ENCODE data around the gene ITLN2.
"Not testable (repeated sequence)": the region's sequence is repeated elsewhere in the genome, so short reads cannot be mapped to it uniquely, and the experiment has no call there.

The ITLN2 gene

GRCh38 chr1:160911441-160911840 is 43.2 kb downstream of the ITLN2 start:
- no peak overlapping the region for H3K4me3 ChIP-seq
- in situ Hi-C loops (cut with MboI; ENCODE audit: low sequenced_read_pairs), result no loop called here
- no peak for DNase-seq (ENCODE audit: low spot score in 2 of 2)
- H3K4me1 ChIP-seq, result no peaks in the 10 kb centered on the region
- H3K36me3 ChIP-seq (replicated peaks), result no peaks in the 10 kb centered on the region
- no peaks in the 10 kb centered on the region for H3K9me3 ChIP-seq
- peaks cover under 1% of the 10 kb centered on the region; the same call in 1 of the 2 replicates for H3K27me3 ChIP-seq (ENCODE audit: low read depth)

GRCh38 chr1:160910170-160910750 is 44.3 kb downstream of the ITLN2 start:
- no peaks in the 10 kb centered on the region for H3K36me3 ChIP-seq (replicated peaks)
- no peak overlapping the region for H3K4me3 ChIP-seq
- H3K27me3 ChIP-seq (ENCODE audit: low read depth), result no peaks in the 10 kb centered on the region
- in situ Hi-C loops (cut with MboI; ENCODE audit: low sequenced_read_pairs), result no loop called here
- no peaks in the 10 kb centered on the region for H3K9me3 ChIP-seq
- no peaks in the 10 kb centered on the region for H3K4me1 ChIP-seq
- no peak for DNase-seq (ENCODE audit: low spot score in 2 of 2)

DNA sequence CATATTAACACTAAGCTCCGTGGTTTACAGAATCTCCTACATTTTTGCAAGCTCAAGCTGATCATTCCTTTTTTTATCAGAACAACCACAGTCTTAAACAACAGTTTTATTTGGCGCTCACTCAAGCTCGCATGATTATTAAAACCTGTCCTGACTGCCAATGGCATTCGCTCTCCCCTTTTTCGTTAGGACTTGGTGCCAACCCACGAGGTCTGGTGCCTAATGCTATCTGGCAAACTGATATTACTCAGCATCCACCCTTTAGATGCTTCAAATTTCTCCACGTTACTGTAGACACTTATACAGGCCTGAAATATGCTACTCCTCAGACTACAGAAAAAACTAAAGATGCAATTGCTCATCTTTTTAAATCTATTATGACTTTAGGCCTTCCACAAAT is 46.6 kb downstream of the ITLN2 start:
- no peak for DNase-seq (ENCODE audit: low spot score in 2 of 2)
- no peaks in the 10 kb centered on the region for H3K4me1 ChIP-seq
- H3K9me3 ChIP-seq, result no peaks in the 10 kb centered on the region
- no peaks in the 10 kb centered on the region for H3K27me3 ChIP-seq (ENCODE audit: low read depth)
- H3K4me3 ChIP-seq, result no peak overlapping the region
- in situ Hi-C loops (cut with MboI; ENCODE audit: low sequenced_read_pairs), result no loop called here
- no peaks in the 10 kb centered on the region for H3K36me3 ChIP-seq (replicated peaks)

- in situ Hi-C loops (cut with MboI; ENCODE audit: low sequenced_read_pairs), result no loop called here
- Histone ChIP-seq H3K27me3 (ENCODE audit: low read depth) (peaks cover 2% of the 10 kb centered on the region; the same call in 1 of the 2 replicates), H3K4me3 (no peak overlapping the region), H3K4me1 (no peaks in the 10 kb centered on the region), H3K9me3 (0 out of 2 replicates have a peak, but pooled peaks cover 1% of the 10 kb centered on the region), H3K36me3 (replicated peaks) (no peaks in the 10 kb centered on the region)
- no peak for DNase-seq (ENCODE audit: low spot score in 2 of 2)
Measured at GRCh38 chr1:160905617-160905989, 49.0 kb downstream of the ITLN2 start.

GRCh38 chr1:160904783-160905616 is 49.6 kb downstream of the ITLN2 start:
- DNase-seq (ENCODE audit: low spot score in 2 of 2), result no peak
- Histone ChIP-seq H3K27me3 (ENCODE audit: low read depth) (peaks cover 5% of the 10 kb centered on the region; the same call in 1 of the 2 replicates), H3K4me3 (no peak overlapping the region), H3K36me3 (replicated peaks) (no peaks in the 10 kb centered on the region), H3K4me1 (no peaks in the 10 kb centered on the region), H3K9me3 (0 out of 2 replicates have a peak, but pooled peaks cover 3% of the 10 kb centered on the region)
- in situ Hi-C loops (cut with MboI; ENCODE audit: low sequenced_read_pairs), result no loop called here

DNA sequence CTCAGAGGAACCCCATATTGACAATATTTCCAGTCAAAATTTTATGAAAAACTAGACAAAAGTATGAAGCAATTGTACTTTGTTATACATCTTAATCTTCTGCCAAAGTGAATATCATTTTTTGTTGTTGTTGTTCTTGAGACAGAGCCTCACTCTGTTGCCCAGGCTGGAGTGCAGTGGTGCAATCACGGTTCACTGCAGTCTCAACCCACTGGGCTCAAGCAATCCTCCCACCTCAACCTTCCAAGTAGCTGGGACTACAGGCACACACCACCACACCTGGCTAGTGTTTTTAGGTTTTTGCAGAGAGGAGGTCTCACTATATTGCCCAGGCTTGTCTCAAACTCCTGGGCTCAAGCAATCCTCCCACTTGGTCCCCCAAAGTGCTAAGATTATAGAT is 52.4 kb downstream of the ITLN2 start:
- in situ Hi-C loops (cut with MboI; ENCODE audit: low sequenced_read_pairs); H3K9me3 ChIP-seq; H3K27me3 ChIP-seq (ENCODE audit: low read depth): not testable (repeated sequence)

GRCh38 chr1:160901768-160902167 is 52.8 kb downstream of the ITLN2 start:
- H3K4me1 ChIP-seq, result no peaks in the 10 kb centered on the region
- no peak overlapping the region for H3K4me3 ChIP-seq
- 0 out of 2 replicates have a peak, but pooled peaks cover 3% of the 10 kb centered on the region for H3K9me3 ChIP-seq
- in situ Hi-C loops (cut with MboI; ENCODE audit: low sequenced_read_pairs), result no loop called here
- H3K36me3 ChIP-seq (replicated peaks), result no peaks in the 10 kb centered on the region
- H3K27me3 ChIP-seq (ENCODE audit: low read depth), result peaks cover 7% of the 10 kb centered on the region; the same call in 1 of the 2 replicates
- no peak for DNase-seq (ENCODE audit: low spot score in 2 of 2)

More for the DNA sequence above, 52.4 kb downstream of the ITLN2 start:
- not testable (repeated sequence) for DNase-seq (ENCODE audit: low spot score in 2 of 2); H3K36me3 ChIP-seq (replicated peaks); H3K4me1 ChIP-seq; H3K4me3 ChIP-seq

- H3K9me3 ChIP-seq; DNase-seq (ENCODE audit: low spot score in 2 of 2); in situ Hi-C loops (cut with MboI; ENCODE audit: low sequenced_read_pairs); H3K4me1 ChIP-seq; H3K4me3 ChIP-seq; H3K36me3 ChIP-seq (replicated peaks); H3K27me3 ChIP-seq (ENCODE audit: low read depth): not testable (repeated sequence)
Measured at GRCh38 chr1:160900683-160901082, 53.9 kb downstream of the ITLN2 start.

All from HAP-1 (cell line).